SK-N-SH treated with all-trans-retinoic acid at 6 μM for 48 hours (cell line): Measurements from ENCODE around the gene BCAP29.
A peak's percentile ranks its signal among the peaks of the same experiment; 100 is the strongest.

ENCODE experiments used
- ATAC-seq: fragments of 200-7000 bp; cut with Tn5 transposase; 3 replicates; pipeline ENCODE4 v1.9.1; 2020; ENCODE audit warnings: mild to moderate bottlenecking, moderate library complexity
- ARNTL ChIP-seq: fragments of 450-650 bp; formaldehyde crosslinking; IDR thresholded peaks from 2 replicates; pipeline ENCODE4 v1.5.0; 2020; ENCODE audit warnings: low read depth, mild to moderate bottlenecking, moderate library complexity, borderline replicate concordance
- BACH2 ChIP-seq: fragments of 250-450 bp; sonication (Bioruptor Pico); IDR thresholded peaks from 2 replicates; pipeline ENCODE4 v1.9.0; 2021; ENCODE audit warnings: mild to moderate bottlenecking, borderline replicate concordance
- CREB5 ChIP-seq: fragments of 250-450 bp; sonication (Bioruptor Pico); IDR thresholded peaks from 2 replicates; pipeline ENCODE4 v1.5.1; 2020; ENCODE audit warnings: low read depth, mild to moderate bottlenecking, moderate library complexity
- CSDC2 ChIP-seq: fragments of 250-450 bp; sonication (Bioruptor Pico); IDR thresholded peaks from 2 replicates; pipeline ENCODE4 v1.5.0; 2020; ENCODE audit warnings: mild to moderate bottlenecking, moderate library complexity
- ESRRG ChIP-seq: fragments of 250-450 bp; sonication (Bioruptor Pico); IDR thresholded peaks from 2 replicates; pipeline ENCODE4 v1.6.1; 2021; ENCODE audit warnings: mild to moderate bottlenecking
- GLIS3 ChIP-seq: fragments of 250-450 bp; sonication (Bioruptor Pico); IDR thresholded peaks from 2 replicates; pipeline ENCODE4 v1.5.0; 2020; ENCODE audit warnings: mild to moderate bottlenecking, moderate library complexity
- ISL1 ChIP-seq: fragments of 250-450 bp; sonication (Bioruptor Pico); IDR thresholded peaks from 2 replicates; pipeline ENCODE4 v2.1.2; 2022; ENCODE audit warnings: mild to moderate bottlenecking, moderate library complexity
- OSR1 ChIP-seq: fragments of 250-450 bp; sonication (Bioruptor Pico); IDR thresholded peaks from 2 replicates; pipeline ENCODE4 v1.8.0; 2022; ENCODE audit warnings: moderate library complexity, mild to moderate bottlenecking, inconsistent platforms
- POU6F1 ChIP-seq: fragments of 250-450 bp; sonication (Bioruptor Pico); IDR thresholded peaks from 2 replicates; pipeline ENCODE4 v1.8.0; 2021; ENCODE audit warnings: low read depth, mild to moderate bottlenecking, moderate library complexity, borderline replicate concordance
- PPARA ChIP-seq: fragments of 250-450 bp; sonication (Bioruptor Pico); IDR thresholded peaks from 2 replicates; pipeline ENCODE4 v1.5.0; 2020; ENCODE audit warnings: mild to moderate bottlenecking, borderline replicate concordance
- RARB ChIP-seq: fragments of 250-450 bp; sonication (Bioruptor Pico); IDR thresholded peaks from 2 replicates; pipeline ENCODE4 v1.8.0; 2021; ENCODE audit warnings: mild to moderate bottlenecking, moderate library complexity
- SNAI2 ChIP-seq: fragments of 250-450 bp; sonication (Bioruptor Pico); IDR thresholded peaks from 2 replicates; pipeline ENCODE4 v1.5.0; 2020; ENCODE audit warnings: mild to moderate bottlenecking, moderate library complexity
- TCF4 ChIP-seq: fragments of 250-450 bp; sonication (Bioruptor Pico); IDR thresholded peaks from 2 replicates; pipeline ENCODE4 v1.8.0; 2021; ENCODE audit warnings: mild to moderate bottlenecking, moderate library complexity, borderline replicate concordance
- TOX ChIP-seq: fragments of 250-450 bp; sonication (Bioruptor Pico); IDR thresholded peaks from 2 replicates; pipeline ENCODE4 v1.8.0; 2021; ENCODE audit warnings: mild to moderate bottlenecking, moderate library complexity, borderline replicate concordance
- ZC3H10 ChIP-seq: fragments of 250-450 bp; sonication (Bioruptor Pico); IDR thresholded peaks from 2 replicates; pipeline ENCODE4 v1.5.1; 2021; ENCODE audit warnings: mild to moderate bottlenecking, moderate library complexity
- ZFP3 ChIP-seq: fragments of 250-450 bp; sonication (Bioruptor Pico); IDR thresholded peaks from 2 replicates; pipeline ENCODE4 v1.5.0; 2020; ENCODE audit warnings: mild to moderate bottlenecking, moderate library complexity
- ZFP30 ChIP-seq: fragments of 450-650 bp; formaldehyde crosslinking; IDR thresholded peaks from 2 replicates; pipeline ENCODE4 v1.5.0; 2022; ENCODE audit warnings: mild to moderate bottlenecking, moderate library complexity
- ZNF565 ChIP-seq: fragments of 450-650 bp; formaldehyde crosslinking; conservative IDR thresholded peaks from 2 replicates; pipeline ENCODE4 v1.5.0; 2020; ENCODE audit warnings: low read depth, mild to moderate bottlenecking, moderate library complexity
- ZNF70 ChIP-seq: fragments of 450-650 bp; formaldehyde crosslinking; IDR thresholded peaks from 2 replicates; pipeline ENCODE4 v1.5.0; 2020; ENCODE audit warnings: mild to moderate bottlenecking, moderate library complexity
- ZNF8 ChIP-seq: fragments of 450-650 bp; formaldehyde crosslinking; IDR thresholded peaks from 2 replicates; pipeline ENCODE4 v1.5.0; 2020; ENCODE audit warnings: mild to moderate bottlenecking, moderate library complexity
- TF ChIP-seq, protein P1 (sequence below): fragments of 250-450 bp; sonication (Bioruptor Pico); IDR thresholded peaks from 2 replicates; pipeline ENCODE4 v1.5.0; 2020; ENCODE audit warnings: mild to moderate bottlenecking, moderate library complexity
- TF ChIP-seq, protein P2 (sequence below): fragments of 250-450 bp; sonication (Bioruptor Pico); IDR thresholded peaks from 2 replicates; pipeline ENCODE4 v1.5.1; 2021; ENCODE audit warnings: mild to moderate bottlenecking, moderate library complexity

BCAP29 gene, protein sequence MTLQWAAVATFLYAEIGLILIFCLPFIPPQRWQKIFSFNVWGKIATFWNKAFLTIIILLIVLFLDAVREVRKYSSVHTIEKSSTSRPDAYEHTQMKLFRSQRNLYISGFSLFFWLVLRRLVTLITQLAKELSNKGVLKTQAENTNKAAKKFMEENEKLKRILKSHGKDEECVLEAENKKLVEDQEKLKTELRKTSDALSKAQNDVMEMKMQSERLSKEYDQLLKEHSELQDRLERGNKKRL

GRCh38 chr7:107579885-107580715 is at the start of gene BCAP29:
BCAP29 (plus strand) TSS chr7:107580246; CDS start chr7:107580773, 527 bp downstream.
- ATAC-seq = peak; percentile 91
- TF ChIP-seq ISL1 = no peak
- 0 out of 2 replicates have a peak, but pooled peaks have one; percentile 82 for TF ChIP-seq GLIS3 (CRISPR knock-in tag)
- TF ChIP-seq, protein P1, sequence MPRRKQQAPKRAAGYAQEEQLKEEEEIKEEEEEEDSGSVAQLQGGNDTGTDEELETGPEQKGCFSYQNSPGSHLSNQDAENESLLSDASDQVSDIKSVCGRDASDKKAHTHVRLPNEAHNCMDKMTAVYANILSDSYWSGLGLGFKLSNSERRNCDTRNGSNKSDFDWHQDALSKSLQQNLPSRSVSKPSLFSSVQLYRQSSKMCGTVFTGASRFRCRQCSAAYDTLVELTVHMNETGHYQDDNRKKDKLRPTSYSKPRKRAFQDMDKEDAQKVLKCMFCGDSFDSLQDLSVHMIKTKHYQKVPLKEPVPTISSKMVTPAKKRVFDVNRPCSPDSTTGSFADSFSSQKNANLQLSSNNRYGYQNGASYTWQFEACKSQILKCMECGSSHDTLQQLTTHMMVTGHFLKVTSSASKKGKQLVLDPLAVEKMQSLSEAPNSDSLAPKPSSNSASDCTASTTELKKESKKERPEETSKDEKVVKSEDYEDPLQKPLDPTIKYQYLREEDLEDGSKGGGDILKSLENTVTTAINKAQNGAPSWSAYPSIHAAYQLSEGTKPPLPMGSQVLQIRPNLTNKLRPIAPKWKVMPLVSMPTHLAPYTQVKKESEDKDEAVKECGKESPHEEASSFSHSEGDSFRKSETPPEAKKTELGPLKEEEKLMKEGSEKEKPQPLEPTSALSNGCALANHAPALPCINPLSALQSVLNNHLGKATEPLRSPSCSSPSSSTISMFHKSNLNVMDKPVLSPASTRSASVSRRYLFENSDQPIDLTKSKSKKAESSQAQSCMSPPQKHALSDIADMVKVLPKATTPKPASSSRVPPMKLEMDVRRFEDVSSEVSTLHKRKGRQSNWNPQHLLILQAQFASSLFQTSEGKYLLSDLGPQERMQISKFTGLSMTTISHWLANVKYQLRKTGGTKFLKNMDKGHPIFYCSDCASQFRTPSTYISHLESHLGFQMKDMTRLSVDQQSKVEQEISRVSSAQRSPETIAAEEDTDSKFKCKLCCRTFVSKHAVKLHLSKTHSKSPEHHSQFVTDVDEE (CRISPR knock-in tag) = no peak
- TF ChIP-seq ARNTL (CRISPR knock-in tag) = no peak
- TF ChIP-seq ZNF70 (CRISPR knock-in tag) = peak; percentile 69
- no peak; the same call in none of the 2 replicates for TF ChIP-seq ZFP3 (CRISPR knock-in tag)
- no peak for TF ChIP-seq POU6F1
- TF ChIP-seq ESRRG (CRISPR knock-in tag) = no peak
- no peak for TF ChIP-seq BACH2 (CRISPR knock-in tag)
- TF ChIP-seq ZNF8 (CRISPR knock-in tag) = no peak; the same call in 1 of the 2 replicates
- TF ChIP-seq SNAI2 (CRISPR knock-in tag) = no peak
- TF ChIP-seq ZC3H10 = peak; percentile 44; the same call in 1 of the 2 replicates
- TF ChIP-seq TOX (CRISPR knock-in tag) = no peak
- TF ChIP-seq CSDC2 (CRISPR knock-in tag) = 0 out of 2 replicates have a peak, but pooled peaks have one; percentile 65
- TF ChIP-seq CREB5 (CRISPR knock-in tag) = no peak
- no peak for TF ChIP-seq OSR1 (CRISPR knock-in tag)
- TF ChIP-seq ZNF565 (CRISPR knock-in tag) = no peak

DNA sequence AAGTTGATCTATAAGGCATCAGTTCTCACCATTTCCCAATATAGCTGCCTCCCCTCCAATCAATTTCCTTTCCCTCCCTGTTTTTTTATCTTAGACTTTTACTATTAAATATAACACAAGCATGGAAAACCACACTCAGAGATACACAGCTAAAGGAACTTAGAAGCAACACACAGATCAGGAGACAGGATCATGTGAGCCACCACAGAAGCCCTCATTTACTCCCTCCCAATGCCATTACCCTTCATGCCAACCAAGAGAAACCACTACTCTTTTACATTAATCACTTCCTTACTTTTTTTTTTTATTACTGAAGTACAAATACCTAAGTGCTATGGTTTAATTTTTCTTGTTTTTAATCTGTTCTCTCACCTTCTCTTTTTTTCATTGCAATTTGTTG is 49.3 kb upstream of the BCAP29 start:
- TF ChIP-seq ISL1 = no peak
- no peak for TF ChIP-seq BACH2 (CRISPR knock-in tag)
- TF ChIP-seq TCF4 (CRISPR knock-in tag) = no peak
- TF ChIP-seq CSDC2 (CRISPR knock-in tag) = no peak
- TF ChIP-seq PPARA (CRISPR knock-in tag) = no peak
- TF ChIP-seq POU6F1 = no peak
- TF ChIP-seq GLIS3 (CRISPR knock-in tag) = no peak
- TF ChIP-seq ZNF565 (CRISPR knock-in tag) = no peak
- TF ChIP-seq ZC3H10 = no peak
- TF ChIP-seq TOX (CRISPR knock-in tag) = no peak
- TF ChIP-seq, protein P2, sequence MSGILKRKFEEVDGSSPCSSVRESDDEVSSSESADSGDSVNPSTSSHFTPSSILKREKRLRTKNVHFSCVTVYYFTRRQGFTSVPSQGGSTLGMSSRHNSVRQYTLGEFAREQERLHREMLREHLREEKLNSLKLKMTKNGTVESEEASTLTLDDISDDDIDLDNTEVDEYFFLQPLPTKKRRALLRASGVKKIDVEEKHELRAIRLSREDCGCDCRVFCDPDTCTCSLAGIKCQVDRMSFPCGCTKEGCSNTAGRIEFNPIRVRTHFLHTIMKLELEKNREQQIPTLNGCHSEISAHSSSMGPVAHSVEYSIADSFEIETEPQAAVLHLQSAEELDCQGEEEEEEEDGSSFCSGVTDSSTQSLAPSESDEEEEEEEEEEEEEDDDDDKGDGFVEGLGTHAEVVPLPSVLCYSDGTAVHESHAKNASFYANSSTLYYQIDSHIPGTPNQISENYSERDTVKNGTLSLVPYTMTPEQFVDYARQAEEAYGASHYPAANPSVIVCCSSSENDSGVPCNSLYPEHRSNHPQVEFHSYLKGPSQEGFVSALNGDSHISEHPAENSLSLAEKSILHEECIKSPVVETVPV (CRISPR knock-in tag) = no peak
- no peak for TF ChIP-seq CREB5 (CRISPR knock-in tag)
- TF ChIP-seq RARB = no peak
- no peak for TF ChIP-seq ZFP30
- no peak for TF ChIP-seq OSR1 (CRISPR knock-in tag)
- ATAC-seq = no peak
